Keratinocyte (primary cell): Measurements from ENCODE around the gene SPTLC3. TPM values are rescaled to one million over a fixed set of nuclear protein-coding genes. Genes with fewer than 3 reads are reported as not detected.

Experiments
- DNase-seq: peaks from one replicate; pipeline ENCODE4 v3.0.0-alpha.2; 2011; ENCODE audit warnings: low read depth, missing footprints, low spot score
- FAIRE-seq: peaks from 2 replicates; lab custom pipeline; 2011; peaks lifted over from hg19 to GRCh38; lab: Jason Lieb, UNC
- H2AFZ ChIP-seq: 2 replicates; pipeline ENCODE4 v1.6.0; 2012; ENCODE audit warnings: low read length, control low read depth, inconsistent platforms; ENCODE audit not compliant: control insufficient read depth
- H3K27ac ChIP-seq: 2 replicates; pipeline ENCODE4 v1.5.1; 2011; ENCODE audit warnings: low read length; ENCODE audit not compliant: control insufficient read depth, insufficient read depth
- H3K27me3 ChIP-seq: 3 replicates; pipeline ENCODE4 v1.6.0; 2011; ENCODE audit warnings: low read length; ENCODE audit not compliant: control insufficient read depth, insufficient read depth; ENCODE audit errors: extremely low read depth
- H3K36me3 ChIP-seq, 2 experiments: 2 replicates in 1 of 2; 3 replicates in 1 of 2; pipeline ENCODE4 v1.5.1; 2011; ENCODE audit warnings: low read length in 2 of 2, mild to moderate bottlenecking in 1 of 2; ENCODE audit not compliant: control insufficient read depth in 2 of 2, insufficient read depth in 2 of 2; ENCODE audit errors: extremely low read depth in 1 of 2
- H3K4me1 ChIP-seq: 3 replicates; pipeline ENCODE4 v1.5.1; 2011; ENCODE audit warnings: low read length; ENCODE audit not compliant: control insufficient read depth, insufficient read depth; ENCODE audit errors: extremely low read depth
- H3K4me2 ChIP-seq: 3 replicates; pipeline ENCODE4 v1.6.0; 2011; ENCODE audit warnings: low read depth, low read length; ENCODE audit not compliant: control insufficient read depth, insufficient read depth; ENCODE audit errors: extremely low read depth
- H3K4me3 ChIP-seq, 3 experiments: fragments of 200-600 bp in 1 of 3; sonication (generic) in 1 of 3; 2 replicates in 2 of 3; 3 replicates in 1 of 3; pipeline ENCODE4 v1.5.1; 2011 to 2016; ENCODE audit warnings: low read length in 3 of 3, mild to moderate bottlenecking in 3 of 3, control low read depth in 2 of 3, inconsistent platforms in 1 of 3, low read depth in 1 of 3, mixed read lengths in 1 of 3, mixed run types in 1 of 3, moderate library complexity in 1 of 3; ENCODE audit not compliant: control insufficient read depth in 2 of 3, insufficient read depth in 2 of 3; ENCODE audit errors: extremely low read depth in 1 of 3
- H3K79me2 ChIP-seq: 2 replicates; pipeline ENCODE4 v1.6.0; 2012; ENCODE audit warnings: low read length; ENCODE audit not compliant: control insufficient read depth, insufficient read depth
- H3K9ac ChIP-seq: 3 replicates; pipeline ENCODE4 v1.6.0; 2011; ENCODE audit warnings: low read length; ENCODE audit not compliant: control insufficient read depth, insufficient read depth; ENCODE audit errors: extremely low read depth
- H3K9me1 ChIP-seq: 3 replicates; pipeline ENCODE4 v1.6.0; 2011; ENCODE audit warnings: low read length; ENCODE audit not compliant: control insufficient read depth, insufficient read depth; ENCODE audit errors: extremely low read depth
- H3K9me3 ChIP-seq: 2 replicates; pipeline ENCODE4 v1.5.1; 2012; ENCODE audit warnings: low read depth, low read length; ENCODE audit not compliant: control insufficient read depth
- H4K20me1 ChIP-seq: 3 replicates; pipeline ENCODE4 v1.6.0; 2011; ENCODE audit warnings: low read length; ENCODE audit not compliant: control insufficient read depth, insufficient read depth; ENCODE audit errors: extremely low read depth
- EZH2 ChIP-seq: IDR thresholded peaks from one replicate; pipeline ENCODE4 v1.6.1; 2012; ENCODE audit warnings: inconsistent platforms, mild to moderate bottlenecking, low read length, moderate library complexity
- dilution Hi-C: fragments of 300-500 bp; cut with MboI; formaldehyde crosslinking; loops from one replicate; pipeline ENCODE4 v1.7.0; 2020; ENCODE audit warnings: low sequenced_read_pairs; ENCODE audit not compliant: extremely low pct_ligation_motif_present
- polyA plus RNA-seq, 5 experiments: library from polyadenylated mRNA; depleted of rRNA in 3 of 5; stranded (reverse) in 3 of 5; stranded (forward) in 1 of 5; unstranded in 1 of 5; fragments of >200 nt; gene quantifications; 1 replicate in 1 of 5; 2 replicates in 3 of 5; 3 replicates in 1 of 5; pipeline versions ENCODE4 v1.2.1 to v1.2.3, GENCODE V29; 2011 to 2012; ENCODE audit warnings: missing spikeins in 2 of 5, low read depth in 1 of 5, low replicate concordance in 1 of 5
- TF ChIP-seq, protein P1 (sequence below), 3 experiments: IDR thresholded peaks in 1 of 3; conservative IDR thresholded peaks in 1 of 3; optimal IDR thresholded peaks in 1 of 3; 2 replicates in 2 of 3; 3 replicates in 1 of 3; pipeline versions ENCODE3 to v1.5.1; 2011; ENCODE audit warnings: low read length in 3 of 3, mild to moderate bottlenecking in 3 of 3, moderate library complexity in 2 of 3, control low read depth in 1 of 3, inconsistent platforms in 1 of 3; ENCODE audit not compliant: insufficient read depth in 2 of 3; ENCODE audit errors: extremely low read depth in 1 of 3

The SPTLC3 gene
- polyA plus RNA-seq, 1 donor (not counting 4 experiments of a cell fraction or from before 2014, with no cell fraction given): 11.4 TPM

- H3K9ac ChIP-seq: no peak overlapping the region
- H2AFZ ChIP-seq: no peak overlapping the region
- no peaks in the 10 kb centered on the region for H3K4me1 ChIP-seq
- TF ChIP-seq, protein P1, sequence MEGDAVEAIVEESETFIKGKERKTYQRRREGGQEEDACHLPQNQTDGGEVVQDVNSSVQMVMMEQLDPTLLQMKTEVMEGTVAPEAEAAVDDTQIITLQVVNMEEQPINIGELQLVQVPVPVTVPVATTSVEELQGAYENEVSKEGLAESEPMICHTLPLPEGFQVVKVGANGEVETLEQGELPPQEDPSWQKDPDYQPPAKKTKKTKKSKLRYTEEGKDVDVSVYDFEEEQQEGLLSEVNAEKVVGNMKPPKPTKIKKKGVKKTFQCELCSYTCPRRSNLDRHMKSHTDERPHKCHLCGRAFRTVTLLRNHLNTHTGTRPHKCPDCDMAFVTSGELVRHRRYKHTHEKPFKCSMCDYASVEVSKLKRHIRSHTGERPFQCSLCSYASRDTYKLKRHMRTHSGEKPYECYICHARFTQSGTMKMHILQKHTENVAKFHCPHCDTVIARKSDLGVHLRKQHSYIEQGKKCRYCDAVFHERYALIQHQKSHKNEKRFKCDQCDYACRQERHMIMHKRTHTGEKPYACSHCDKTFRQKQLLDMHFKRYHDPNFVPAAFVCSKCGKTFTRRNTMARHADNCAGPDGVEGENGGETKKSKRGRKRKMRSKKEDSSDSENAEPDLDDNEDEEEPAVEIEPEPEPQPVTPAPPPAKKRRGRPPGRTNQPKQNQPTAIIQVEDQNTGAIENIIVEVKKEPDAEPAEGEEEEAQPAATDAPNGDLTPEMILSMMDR (optimal IDR thresholded peaks at IDR 0.05 in 1 of 3, IDR thresholded peaks at IDR 0.05 in 1 of 3, conservative IDR thresholded peaks at IDR 0.05 in 1 of 3; ENCODE audit: extremely low read depth in 1 of 3, insufficient read depth in 2 of 3, low read length in 3 of 3): no peak
- no peak for TF ChIP-seq EZH2
- no peaks in the 10 kb centered on the region for H4K20me1 ChIP-seq
- H3K9me1 ChIP-seq: no peaks in the 10 kb centered on the region
- no peaks in the 10 kb centered on the region for H3K27me3 ChIP-seq
- no peak overlapping the region for H3K4me2 ChIP-seq
- FAIRE-seq (no peak), DNase-seq (no peak)
- H3K36me3 ChIP-seq: no peaks in the 10 kb centered on the region
- dilution Hi-C loops: no loop called here
- no peak overlapping the region for H3K4me3 ChIP-seq
- no peaks in the 10 kb centered on the region for H3K9me3 ChIP-seq
- H3K79me2 ChIP-seq: no peaks in the 10 kb centered on the region
- no peak overlapping the region for H3K27ac ChIP-seq
Measured at GRCh38 chr20:13174402-13174801, 165.6 kb downstream of the SPTLC3 start.

GRCh38 chr20:13180986-13181889, 172.5 kb downstream of the SPTLC3 start:
- Histone ChIP-seq H3K9me3 (no peaks in the 10 kb centered on the region), H3K27me3 (no peaks in the 10 kb centered on the region), H3K4me2 (no peak overlapping the region), H3K79me2 (no peaks in the 10 kb centered on the region), H3K9me1 (no peaks in the 10 kb centered on the region), H2AFZ (no peak overlapping the region), H4K20me1 (no peaks in the 10 kb centered on the region), H3K4me1 (no peaks in the 10 kb centered on the region), H3K36me3 (no peaks in the 10 kb centered on the region), H3K4me3 (no peak overlapping the region), H3K9ac (no peak overlapping the region), H3K27ac (no peak overlapping the region)
- dilution Hi-C loops: no loop called here
- FAIRE-seq: no peak
- DNase-seq: no peak
- TF ChIP-seq, protein P1 (optimal IDR thresholded peaks at IDR 0.05 in 1 of 3, IDR thresholded peaks at IDR 0.05 in 1 of 3, conservative IDR thresholded peaks at IDR 0.05 in 1 of 3; ENCODE audit: extremely low read depth in 1 of 3, insufficient read depth in 2 of 3, low read length in 3 of 3): no peak
- no peak for TF ChIP-seq EZH2
